Astrocyte (in vitro differentiated cells and primary cell): ENCODE data around the gene HLA-DQB1. TPM values are rescaled to one million over a fixed set of nuclear protein-coding genes. Genes with fewer than 3 reads are reported as not detected.

Experiments used
- DNase-seq: peaks from one replicate; pipeline ENCODE4 v3.0.0-alpha.2; 2010; ENCODE audit warnings: low read depth
- FAIRE-seq: peaks from 2 replicates; lab custom pipeline; 2011; peaks lifted over from hg19 to GRCh38; lab: Jason Lieb, UNC
- H2AFZ ChIP-seq: 2 replicates; pipeline ENCODE4 v1.6.0; 2012; ENCODE audit warnings: low read depth, low read length, inconsistent platforms
- H3K27ac ChIP-seq: 2 replicates; pipeline ENCODE4 v1.5.1; 2011; ENCODE audit warnings: low read depth, low read length, inconsistent platforms
- H3K27me3 ChIP-seq: 2 replicates; pipeline ENCODE4 v1.6.0; 2011; ENCODE audit warnings: low read length, inconsistent platforms; ENCODE audit not compliant: insufficient read depth
- H3K36me3 ChIP-seq: 2 replicates; pipeline ENCODE4 v1.5.1; 2011; ENCODE audit warnings: low read length, inconsistent platforms; ENCODE audit not compliant: insufficient read depth
- H3K4me1 ChIP-seq: 2 replicates; pipeline ENCODE4 v1.5.1; 2011; ENCODE audit warnings: low read length, inconsistent platforms; ENCODE audit not compliant: insufficient read depth
- H3K4me2 ChIP-seq: 2 replicates; pipeline ENCODE4 v1.6.0; 2012; ENCODE audit warnings: low read length, inconsistent platforms
- H3K4me3 ChIP-seq: 2 replicates; pipeline ENCODE4 v1.5.1; 2011; ENCODE audit warnings: low read depth, mild to moderate bottlenecking, low read length, inconsistent platforms; ENCODE audit not compliant: insufficient read depth
- H3K79me2 ChIP-seq: 2 replicates; pipeline ENCODE4 v1.6.0; 2012; ENCODE audit warnings: mild to moderate bottlenecking, low read length, inconsistent platforms; ENCODE audit not compliant: insufficient read depth
- H3K9ac ChIP-seq: 2 replicates; pipeline ENCODE4 v1.6.0; 2012; ENCODE audit warnings: mild to moderate bottlenecking, low read length, inconsistent platforms
- H3K9me3 ChIP-seq: 2 replicates; pipeline ENCODE4 v1.5.1; 2012; ENCODE audit warnings: low read depth, mild to moderate bottlenecking, low read length, inconsistent platforms; ENCODE audit not compliant: insufficient read depth
- H4K20me1 ChIP-seq: 2 replicates; pipeline ENCODE4 v1.6.0; 2012; ENCODE audit warnings: low read length, inconsistent platforms; ENCODE audit not compliant: insufficient read depth
- H3K27ac Mint-ChIP-seq: one replicate; pipeline ENCODE4 v1.8.0; 2021; ENCODE audit warnings: mild to moderate bottlenecking, mixed read lengths; ENCODE audit not compliant: unreplicated experiment
- H3K27me3 Mint-ChIP-seq: one replicate; pipeline ENCODE4 v1.8.0; 2021; ENCODE audit warnings: low read depth, mixed read lengths; ENCODE audit not compliant: unreplicated experiment
- H3K36me3 Mint-ChIP-seq: one replicate; pipeline ENCODE4 v1.8.0; 2021; ENCODE audit warnings: low read depth, mixed read lengths; ENCODE audit not compliant: unreplicated experiment
- H3K4me1 Mint-ChIP-seq: one replicate; pipeline ENCODE4 v1.8.0; 2021; ENCODE audit warnings: low read depth, mixed read lengths; ENCODE audit not compliant: unreplicated experiment
- H3K4me3 Mint-ChIP-seq: one replicate; pipeline ENCODE4 v1.8.0; 2021; ENCODE audit warnings: mild to moderate bottlenecking, moderate library complexity, mixed read lengths; ENCODE audit not compliant: unreplicated experiment
- H3K9me3 Mint-ChIP-seq: one replicate; pipeline ENCODE4 v1.8.0; 2021; ENCODE audit warnings: mild to moderate bottlenecking, mixed read lengths; ENCODE audit not compliant: unreplicated experiment
- EZH2 ChIP-seq: IDR thresholded peaks from 2 replicates; pipeline ENCODE4 v1.6.1; 2012; ENCODE audit warnings: mild to moderate bottlenecking, low read length, inconsistent platforms; ENCODE audit not compliant: insufficient read depth
- total RNA-seq: library from RNA; stranded (reverse); gene quantifications from 2 replicates; pipeline ENCODE4 v1.2.1, GENCODE V29; 2021
- TF ChIP-seq, protein P1 (sequence below): IDR thresholded peaks from 2 replicates; pipeline ENCODE4 v1.5.1; 2011; ENCODE audit warnings: low read depth, mild to moderate bottlenecking, inconsistent platforms, low read length, moderate library complexity; ENCODE audit not compliant: insufficient read depth

The HLA-DQB1 gene
- total RNA-seq, 1 donor from 2014 or later, result 3.7 TPM

DNA sequence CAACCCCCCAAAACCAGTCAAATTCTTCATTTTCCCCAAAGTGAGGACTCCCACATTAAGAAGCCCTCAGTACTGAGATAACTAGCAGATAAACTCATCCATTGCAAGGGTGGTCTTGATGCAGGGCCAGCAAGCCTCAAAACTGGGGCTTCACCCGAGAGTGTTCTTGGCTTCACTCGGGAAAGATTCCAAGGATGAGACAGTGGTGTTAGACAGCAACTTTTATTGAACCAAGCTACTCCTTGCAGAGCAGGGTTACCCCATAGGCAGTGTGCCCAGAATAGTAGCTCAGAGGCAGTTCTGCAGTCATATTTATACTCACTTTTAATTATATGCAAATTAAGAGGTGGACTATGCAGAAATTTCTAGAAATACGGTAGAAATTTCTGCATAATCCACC lies 45.1 kb downstream of the HLA-DQB1 start:
- H3K9me3 Mint-ChIP-seq, result peaks cover 9% of the 10 kb centered on the region
- H3K4me1 Mint-ChIP-seq, result peaks cover 7% of the 10 kb centered on the region
- Histone ChIP-seq H3K9me3 (no peaks in the 10 kb centered on the region), H2AFZ (no peak overlapping the region), H4K20me1 (no peaks in the 10 kb centered on the region), H3K27ac (no peak overlapping the region), H3K4me1 (no peaks in the 10 kb centered on the region), H3K9ac (no peak overlapping the region), H3K4me2 (no peak overlapping the region), H3K4me3 (no peak overlapping the region), H3K27me3 (no peaks in the 10 kb centered on the region), H3K36me3 (no peaks in the 10 kb centered on the region), H3K79me2 (no peaks in the 10 kb centered on the region)
- TF ChIP-seq, protein P1, sequence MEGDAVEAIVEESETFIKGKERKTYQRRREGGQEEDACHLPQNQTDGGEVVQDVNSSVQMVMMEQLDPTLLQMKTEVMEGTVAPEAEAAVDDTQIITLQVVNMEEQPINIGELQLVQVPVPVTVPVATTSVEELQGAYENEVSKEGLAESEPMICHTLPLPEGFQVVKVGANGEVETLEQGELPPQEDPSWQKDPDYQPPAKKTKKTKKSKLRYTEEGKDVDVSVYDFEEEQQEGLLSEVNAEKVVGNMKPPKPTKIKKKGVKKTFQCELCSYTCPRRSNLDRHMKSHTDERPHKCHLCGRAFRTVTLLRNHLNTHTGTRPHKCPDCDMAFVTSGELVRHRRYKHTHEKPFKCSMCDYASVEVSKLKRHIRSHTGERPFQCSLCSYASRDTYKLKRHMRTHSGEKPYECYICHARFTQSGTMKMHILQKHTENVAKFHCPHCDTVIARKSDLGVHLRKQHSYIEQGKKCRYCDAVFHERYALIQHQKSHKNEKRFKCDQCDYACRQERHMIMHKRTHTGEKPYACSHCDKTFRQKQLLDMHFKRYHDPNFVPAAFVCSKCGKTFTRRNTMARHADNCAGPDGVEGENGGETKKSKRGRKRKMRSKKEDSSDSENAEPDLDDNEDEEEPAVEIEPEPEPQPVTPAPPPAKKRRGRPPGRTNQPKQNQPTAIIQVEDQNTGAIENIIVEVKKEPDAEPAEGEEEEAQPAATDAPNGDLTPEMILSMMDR, result no peak
- TF ChIP-seq EZH2, result no peak
- FAIRE-seq, result no peak
- DNase-seq, result no peak
- H3K36me3 Mint-ChIP-seq, result peaks cover 1% of the 10 kb centered on the region
- H3K27ac Mint-ChIP-seq, result no peak overlapping the region
- no peaks in the 10 kb centered on the region for H3K27me3 Mint-ChIP-seq
- no peak overlapping the region for H3K4me3 Mint-ChIP-seq

DNA sequence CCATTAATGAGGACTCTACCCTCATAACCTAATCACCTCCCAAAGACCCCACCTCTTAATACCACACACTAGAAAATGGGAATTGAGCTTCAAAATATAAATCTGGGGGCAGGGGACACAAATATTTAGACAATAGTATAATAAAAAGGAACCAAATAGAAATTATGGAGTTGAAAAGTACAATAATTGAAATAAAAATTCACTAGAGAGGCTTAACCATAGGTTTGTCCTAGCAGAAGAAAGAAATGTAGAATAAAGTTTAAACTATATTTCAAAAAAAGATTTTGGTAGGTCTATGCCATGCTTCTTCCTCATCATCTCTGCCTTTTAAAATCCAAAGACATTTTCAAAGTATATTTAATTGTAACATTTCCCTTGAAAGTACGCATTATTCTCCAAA lies 48.7 kb downstream of the HLA-DQB1 start:
- Histone ChIP-seq H3K4me2 (no peak overlapping the region), H2AFZ (no peak overlapping the region), H4K20me1 (no peaks in the 10 kb centered on the region), H3K27ac (no peak overlapping the region), H3K4me1 (no peaks in the 10 kb centered on the region), H3K4me3 (no peak overlapping the region), H3K36me3 (no peaks in the 10 kb centered on the region), H3K9me3 (no peaks in the 10 kb centered on the region), H3K27me3 (peaks cover 2% of the 10 kb centered on the region), H3K9ac (no peak overlapping the region), H3K79me2 (no peaks in the 10 kb centered on the region)
- no peak for FAIRE-seq
- no peak overlapping the region for H3K4me3 Mint-ChIP-seq
- no peaks in the 10 kb centered on the region for H3K27me3 Mint-ChIP-seq
- peaks cover 9% of the 10 kb centered on the region for H3K9me3 Mint-ChIP-seq
- H3K4me1 Mint-ChIP-seq, result peaks cover 2% of the 10 kb centered on the region
- DNase-seq, result no peak
- no peak for TF ChIP-seq EZH2
- TF ChIP-seq, protein P1, result no peak
- no peak overlapping the region for H3K27ac Mint-ChIP-seq
- peaks cover 1% of the 10 kb centered on the region for H3K36me3 Mint-ChIP-seq

DNA sequence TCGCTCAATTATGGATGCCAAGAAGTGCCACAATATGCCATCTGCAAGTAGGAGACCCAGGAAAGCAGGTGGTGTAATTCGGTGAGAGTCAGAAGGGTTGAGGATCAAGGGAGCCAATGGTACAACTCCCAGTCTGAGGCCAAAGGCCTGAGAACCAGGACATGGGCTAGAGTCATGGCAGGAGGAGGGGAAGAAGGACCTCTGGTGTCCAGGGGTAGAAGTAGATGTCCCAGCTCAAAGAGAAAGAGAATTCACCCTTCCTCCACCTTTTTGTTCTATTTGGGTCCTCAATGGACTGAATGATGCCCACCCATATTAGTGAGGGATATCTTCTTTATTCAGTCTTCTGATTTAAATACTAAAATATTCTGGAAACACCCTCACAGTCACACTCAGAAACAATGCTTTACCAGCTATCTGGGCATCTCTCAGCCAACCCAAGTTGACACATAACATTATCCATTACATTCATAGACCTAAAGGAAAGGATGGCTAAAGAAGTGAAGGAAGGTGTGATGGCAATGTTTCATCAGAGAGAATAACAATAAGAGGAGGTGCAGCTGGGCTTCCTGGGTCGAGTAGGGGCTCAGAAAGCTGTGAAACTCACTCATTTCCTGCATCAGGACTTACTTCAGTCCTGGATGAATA lies 50.4 kb downstream of the HLA-DQB1 start:
- Histone ChIP-seq H3K27me3 (peaks cover 2% of the 10 kb centered on the region), H3K4me2 (no peak overlapping the region), H3K9ac (no peak overlapping the region), H2AFZ (no peak overlapping the region), H3K4me3 (no peak overlapping the region), H3K27ac (no peak overlapping the region), H3K36me3 (no peaks in the 10 kb centered on the region), H3K79me2 (no peaks in the 10 kb centered on the region), H3K4me1 (no peaks in the 10 kb centered on the region), H3K9me3 (no peaks in the 10 kb centered on the region), H4K20me1 (no peaks in the 10 kb centered on the region)
- Mint-ChIP-seq H3K27ac (no peak overlapping the region), H3K4me3 (no peak overlapping the region), H3K27me3 (no peaks in the 10 kb centered on the region), H3K9me3 (peaks cover 9% of the 10 kb centered on the region), H3K4me1 (no peaks in the 10 kb centered on the region), H3K36me3 (peaks cover 1% of the 10 kb centered on the region)
- DNase-seq, result no peak
- FAIRE-seq, result no peak
- TF ChIP-seq, protein P1, result no peak
- no peak for TF ChIP-seq EZH2
